H1 (cell line): ENCODE data around the gene ACAD11. TPM values are rescaled to one million over a fixed set of nuclear protein-coding genes. Genes with fewer than 3 reads are reported as not detected.

ENCODE experiments used
- CTCF ChIA-PET: fragments of 300-600 bp; sonication (Branson Sonifier 250); formaldehyde crosslinking; loops from one replicate; lab custom pipeline; 2021; ENCODE audit not compliant: partially characterized antibody; lab: Charles Lee
- POLR2A ChIA-PET: fragments of 300-600 bp; sonication (Branson Sonifier 250); formaldehyde crosslinking; loops from one replicate; lab custom pipeline; 2021; ENCODE audit warnings: inconsistent platforms; ENCODE audit not compliant: partially characterized antibody; lab: Charles Lee
- DNase-seq, 2 experiments: peaks; one replicate each; pipeline versions ENCODE4 v3.0.0 to v3.0.0-alpha.2; 2010 to 2022; ENCODE audit warnings: low spot score in 2 of 2, low read depth in 1 of 2, mixed read lengths in 1 of 2
- FAIRE-seq: peaks from 2 replicates; lab custom pipeline; 2011; peaks lifted over from hg19 to GRCh38; lab: Jason Lieb, UNC
- H2AFZ ChIP-seq: 2 replicates; pipeline ENCODE4 v1.8.1; 2012; ENCODE audit warnings: low read length, inconsistent platforms
- H2AK5ac ChIP-seq: 2 replicates; pipeline ENCODE4 v1.6.1; 2013; ENCODE audit warnings: low read depth, low read length
- H2BK120ac ChIP-seq: replicated peaks from 2 replicates; pipeline ENCODE3; 2013; ENCODE audit warnings: low read depth, low read length, inconsistent platforms
- H2BK12ac ChIP-seq: 2 replicates; pipeline ENCODE4 v1.6.1; 2013; ENCODE audit warnings: low read depth, low read length
- H2BK15ac ChIP-seq: 2 replicates; pipeline ENCODE4 v1.6.1; 2013; ENCODE audit warnings: low read length
- H2BK20ac ChIP-seq: 2 replicates; pipeline ENCODE4 v1.6.1; 2013; ENCODE audit warnings: low read length
- H2BK5ac ChIP-seq: 2 replicates; pipeline ENCODE4 v1.6.1; 2013; ENCODE audit warnings: low read depth, low read length
- H3K14ac ChIP-seq: 2 replicates; pipeline ENCODE4 v1.6.1; 2013; ENCODE audit warnings: inconsistent platforms; ENCODE audit not compliant: insufficient read length
- H3K18ac ChIP-seq: 2 replicates; pipeline ENCODE4 v1.6.1; 2013; ENCODE audit warnings: low read length; ENCODE audit errors: extremely low read depth
- H3K23ac ChIP-seq: 2 replicates; pipeline ENCODE4 v1.6.1; 2013; ENCODE audit warnings: inconsistent platforms; ENCODE audit not compliant: insufficient read length
- H3K23me2 ChIP-seq: 2 replicates; pipeline ENCODE4 v1.6.1; 2013; ENCODE audit warnings: low read depth, low read length
- H3K27ac ChIP-seq: 2 replicates; pipeline ENCODE4 v1.6.1; 2011; ENCODE audit warnings: low read depth, low read length, inconsistent platforms
- H3K27me3 ChIP-seq, 4 experiments: replicated peaks in 1 of 4; 1 replicate in 1 of 4; 2 replicates in 3 of 4; pipeline versions ENCODE4 v1.6.1 to v1.8.1; 2011 to 2013; ENCODE audit warnings: low read length in 3 of 4, mild to moderate bottlenecking in 3 of 4, inconsistent platforms in 2 of 4, mixed read lengths in 2 of 4, moderate library complexity in 1 of 4; ENCODE audit not compliant: control insufficient read depth in 3 of 4, insufficient read depth in 3 of 4; ENCODE audit errors: extremely low read depth in 1 of 4
- H3K36me3 ChIP-seq, 4 experiments: 2 replicates each; pipeline versions ENCODE4 v1.6.1 to v1.8.1; 2011 to 2013; ENCODE audit warnings: mild to moderate bottlenecking in 4 of 4, low read length in 3 of 4, moderate library complexity in 2 of 4, control low read depth in 1 of 4, inconsistent platforms in 1 of 4; ENCODE audit not compliant: insufficient read depth in 4 of 4, control insufficient read depth in 2 of 4
- H3K4ac ChIP-seq: replicated peaks from 2 replicates; pipeline ENCODE3; 2013; ENCODE audit warnings: low read length, low read depth, mixed read lengths, inconsistent platforms; ENCODE audit not compliant: insufficient read length
- H3K4me1 ChIP-seq, 4 experiments: replicated peaks in 1 of 4; 1 replicate in 1 of 4; 2 replicates in 3 of 4; pipeline versions ENCODE4 v1.6.1 to v1.8.1; 2011 to 2013; ENCODE audit warnings: low read length in 3 of 4, inconsistent platforms in 2 of 4, mixed read lengths in 1 of 4; ENCODE audit not compliant: insufficient read depth in 4 of 4, control insufficient read depth in 3 of 4
- H3K4me2 ChIP-seq, 2 experiments: 2 replicates each; pipeline versions ENCODE4 v1.6.1 to v1.8.1; 2011 to 2013; ENCODE audit warnings: low read depth in 2 of 2, low read length in 2 of 2, control low read depth in 1 of 2, inconsistent platforms in 1 of 2, mild to moderate bottlenecking in 1 of 2; ENCODE audit not compliant: insufficient read depth in 1 of 2
- H3K4me3 ChIP-seq, 4 experiments: fragments of 200-600, 300-600 bp in 1 of 4; sonication (generic), shearing (Covaris generic), sonication (Bioruptor Twin) in 1 of 4; 2 replicates each; pipeline versions ENCODE4 v1.5.1 to v1.8.1; 2011 to 2016; ENCODE audit warnings: low read length in 4 of 4, low read depth in 3 of 4, control low read depth in 2 of 4, inconsistent platforms in 2 of 4, mild to moderate bottlenecking in 2 of 4, mixed read lengths in 1 of 4, moderate library complexity in 1 of 4; ENCODE audit not compliant: insufficient read depth in 2 of 4; ENCODE audit errors: extremely low read depth in 1 of 4
- H3K56ac ChIP-seq: replicated peaks from 2 replicates; pipeline ENCODE3; 2013; ENCODE audit warnings: low read depth, mild to moderate bottlenecking, mixed read lengths, low read length, inconsistent platforms; ENCODE audit not compliant: insufficient read length
- H3K79me1 ChIP-seq: 2 replicates; pipeline ENCODE4 v1.6.1; 2013; ENCODE audit warnings: low read depth, low read length, control low read depth
- H3K79me2 ChIP-seq, 2 experiments: 2 replicates each; pipeline versions ENCODE4 v1.6.1 to v1.8.1; 2012 to 2013; ENCODE audit warnings: low read length in 2 of 2, mild to moderate bottlenecking in 2 of 2, inconsistent platforms in 1 of 2; ENCODE audit not compliant: insufficient read depth in 2 of 2, control insufficient read depth in 1 of 2
- H3K9ac ChIP-seq, 4 experiments: replicated peaks in 1 of 4; 1 replicate in 1 of 4; 2 replicates in 3 of 4; pipeline versions ENCODE4 v1.6.1 to v1.8.1; 2011 to 2013; ENCODE audit warnings: low read depth in 3 of 4, low read length in 3 of 4, control low read depth in 2 of 4, mild to moderate bottlenecking in 2 of 4, moderate library complexity in 2 of 4, inconsistent platforms in 1 of 4; ENCODE audit errors: extremely low read depth in 1 of 4
- H3K9me3 ChIP-seq, 2 experiments: 2 replicates each; pipeline versions ENCODE4 v1.6.1 to v1.8.1; 2012 to 2013; ENCODE audit warnings: mild to moderate bottlenecking in 2 of 2, moderate library complexity in 2 of 2, control low read depth in 1 of 2, inconsistent platforms in 1 of 2, low read depth in 1 of 2, low read length in 1 of 2, mixed read lengths in 1 of 2; ENCODE audit not compliant: insufficient read depth in 2 of 2
- H4K20me1 ChIP-seq, 2 experiments: replicated peaks in 1 of 2; 2 replicates each; pipeline versions ENCODE3 to v1.8.1; 2011 to 2013; ENCODE audit warnings: inconsistent platforms in 2 of 2, low read length in 2 of 2, mild to moderate bottlenecking in 1 of 2; ENCODE audit not compliant: insufficient read depth in 2 of 2, control insufficient read depth in 1 of 2
- H4K5ac ChIP-seq: 2 replicates; pipeline ENCODE4 v1.6.1; 2013; ENCODE audit warnings: low read length, low read depth, mixed read lengths, inconsistent platforms; ENCODE audit not compliant: insufficient read length
- H4K8ac ChIP-seq: 2 replicates; pipeline ENCODE4 v1.8.0; 2013; ENCODE audit warnings: mild to moderate bottlenecking, moderate library complexity, low read length, inconsistent platforms; ENCODE audit not compliant: insufficient read depth; ENCODE audit errors: extremely low read depth
- H4K91ac ChIP-seq: replicated peaks from 2 replicates; pipeline ENCODE3; 2013; ENCODE audit warnings: low read length, mixed read lengths, inconsistent platforms; ENCODE audit not compliant: insufficient read length
- ATF2 ChIP-seq: IDR thresholded peaks from 2 replicates; pipeline ENCODE4 v1.6.1; 2012; ENCODE audit warnings: low read length, inconsistent platforms
- CHD2 ChIP-seq: IDR thresholded peaks from 2 replicates; pipeline ENCODE4 v1.6.1; 2012; ENCODE audit warnings: low read length, improper control_type of control experiment
- CREB1 ChIP-seq: IDR thresholded peaks from 2 replicates; pipeline ENCODE4 v1.6.1; 2012; ENCODE audit warnings: inconsistent platforms
- EGR1 ChIP-seq: IDR thresholded peaks from 2 replicates; pipeline ENCODE4 v1.6.1; 2011; ENCODE audit warnings: low read depth, low read length, borderline replicate concordance
- EP300 ChIP-seq, 2 experiments: IDR thresholded peaks; 1 replicate in 1 of 2; 2 replicates in 1 of 2; pipeline ENCODE4 v1.6.1; 2011 to 2012; ENCODE audit warnings: low read depth in 2 of 2, low read length in 2 of 2, mild to moderate bottlenecking in 2 of 2, borderline replicate concordance in 1 of 2, inconsistent platforms in 1 of 2, moderate library complexity in 1 of 2
- NRF1 ChIP-seq: IDR thresholded peaks from 2 replicates; pipeline ENCODE4 v1.6.1; 2011; ENCODE audit warnings: mild to moderate bottlenecking, low read depth, low read length, improper control_type of control experiment
- POU5F1 ChIP-seq: IDR thresholded peaks from 2 replicates; pipeline ENCODE4 v1.6.1; 2011; ENCODE audit warnings: low read depth, mild to moderate bottlenecking, low read length, moderate library complexity
- SIX5 ChIP-seq: IDR thresholded peaks from 2 replicates; pipeline ENCODE4 v1.6.1; 2011; ENCODE audit warnings: mild to moderate bottlenecking, low read depth, low read length
- TCF12 ChIP-seq: IDR thresholded peaks from 2 replicates; pipeline ENCODE4 v1.6.1; 2011; ENCODE audit warnings: low read depth, mild to moderate bottlenecking, low read length
- WGBS, 2 experiments: shearing (Covaris generic) in 1 of 2; methylation state at CpG; one replicate each; pipeline versions ENCODE4 v1.1.6 to v1.1.7; 2013 to 2015; ENCODE audit warnings: low lambda C conversion rate in 2 of 2, mixed read lengths in 2 of 2, inconsistent platforms in 1 of 2, low coverage in 1 of 2, missing lambda C conversion rate in 1 of 2; ENCODE audit not compliant: insufficient replicate concordance in 2 of 2, insufficient coverage in 1 of 2, insufficient read length in 1 of 2; ENCODE audit errors: extremely low coverage in 1 of 2, missing lambda C conversion rate in 1 of 2; 5-methylcytosine and 5-hydroxymethylcytosine counted together
- polyA plus RNA-seq, 7 experiments: library from polyadenylated mRNA; depleted of rRNA in 3 of 7; stranded (reverse) in 5 of 7; unstranded in 2 of 7; fragments of >200 nt in 5 of 7; fragments of 200-250 nt in 2 of 7; gene quantifications; 1 replicate in 5 of 7; 2 replicates in 1 of 7; 4 replicates in 1 of 7; pipeline versions ENCODE4 v1.2.1 to v1.2.3, GENCODE V29; 2011 to 2013; ENCODE audit warnings: missing spikeins in 2 of 7, mixed read lengths in 2 of 7
- total RNA-seq: library from RNA; stranded (reverse); fragmentation: NEBNext Ultra II Directional; extraction: Animal tissue kit (Norgen Biotek cat#: 25700); gene quantifications from 2 replicates; pipeline ENCODE4 v1.2.1, GENCODE V29; 2021

Gene ACAD11
- total and polyA plus RNA-seq, 2 of the 8 experiments (the other 6 are each of a cell fraction or from before 2014, with no cell fraction given) = 5.5 to 11.0 TPM

- Histone ChIP-seq H3K9me3 (no peaks in the 10 kb centered on the region), H2BK120ac (no peak overlapping the region), H2AK5ac (no peak overlapping the region), H3K79me2 (no peaks in the 10 kb centered on the region), H4K91ac (no peak overlapping the region), H3K14ac (no peak overlapping the region), H4K8ac (no peak overlapping the region), H3K4ac (no peak overlapping the region), H2BK15ac (no peak overlapping the region), H3K4me3 (no peak overlapping the region), H3K27me3 (no peaks in the 10 kb centered on the region), H3K56ac (no peak overlapping the region), H3K4me1 (no peaks in the 10 kb centered on the region), H4K20me1 (peaks cover 0 to 2% of the 10 kb centered on the region in 2 experiments), H4K5ac (no peak overlapping the region), H3K18ac (no peak overlapping the region), H3K23ac (no peak overlapping the region), H3K27ac (no peak overlapping the region), H3K36me3 (peaks cover 0 to 24% (median 7%) of the 10 kb centered on the region in 4 experiments; a peak in 4 of 8 replicates), H2BK20ac (no peak overlapping the region), H3K9ac (no peak overlapping the region), H2AFZ (no peak overlapping the region), H3K79me1 (no peaks in the 10 kb centered on the region; the same call in 1 of the 2 replicates), H2BK5ac (no peak overlapping the region), H3K23me2 (no peaks in the 10 kb centered on the region), H2BK12ac (no peak overlapping the region), H3K4me2 (no peak overlapping the region)
- DNase-seq (no peak), FAIRE-seq (no peak)
- ChIA-PET CTCF (interaction anchor here (0.6 to 8.7 kb wide), 26 partner anchors 9 to 185 kb away, joined by 3 to 163 read pairs (median 4); no protein-coding TSS in a partner anchor), POLR2A (no interaction called here)
- WGBS, 2 experiments = 90% methylated on average over 3 of the region's 3 CpGs; no CpG with 5 or more reads in 1 of the 2 experiments
- TF ChIP-seq POU5F1 = no peak
- TF ChIP-seq NRF1 = no peak
- no peak for TF ChIP-seq EP300 (IDR thresholded peaks at IDR 0.05; ENCODE audit: borderline replicate concordance in 1 of 2, low read depth in 2 of 2, low read length in 2 of 2)
- TF ChIP-seq CREB1 = no peak
- no peak for TF ChIP-seq ATF2
- TF ChIP-seq CHD2 = no peak
- TF ChIP-seq EGR1 = no peak
- TF ChIP-seq TCF12 = no peak
- TF ChIP-seq SIX5 = no peak
Observed at GRCh38 chr3:132536442-132537153, 123.0 kb downstream of the ACAD11 start.
